Neural crest cell (in vitro differentiated cells): Measurements from ENCODE around the gene CCDC61. TPM values are rescaled to one million over a fixed set of nuclear protein-coding genes. Genes with fewer than 3 reads are reported as not detected.

Experiments
- DNase-seq: peaks from one replicate; pipeline ENCODE4 v3.0.0; 2021; ENCODE audit warnings: low read depth, mixed read lengths, low spot score
- H3K27ac Mint-ChIP-seq: one replicate; pipeline ENCODE4 v1.8.0; 2021; ENCODE audit warnings: mild to moderate bottlenecking, mixed read lengths; ENCODE audit not compliant: unreplicated experiment
- H3K27me3 Mint-ChIP-seq: 2 replicates; pipeline ENCODE4 v1.8.0; 2021; ENCODE audit warnings: low read depth, mild to moderate bottlenecking, mixed read lengths
- H3K36me3 Mint-ChIP-seq: 2 replicates; pipeline ENCODE4 v1.8.0; 2021; ENCODE audit warnings: low read depth, mild to moderate bottlenecking, mixed read lengths
- H3K4me1 Mint-ChIP-seq: 2 replicates; pipeline ENCODE4 v1.8.0; 2021; ENCODE audit warnings: mixed read lengths
- H3K4me3 Mint-ChIP-seq: one replicate; pipeline ENCODE4 v1.8.0; 2021; ENCODE audit warnings: mild to moderate bottlenecking, mixed read lengths
- H3K9me3 Mint-ChIP-seq: 2 replicates; pipeline ENCODE4 v1.8.0; 2021; ENCODE audit warnings: mixed read lengths
- CTCF ChIP-seq: fragments of 200-600 bp; sonication (generic); conservative IDR thresholded peaks from 2 replicates; pipeline ENCODE4 v1.5.0; 2021; ENCODE audit warnings: antibody characterized with exemption, mild to moderate bottlenecking
- total RNA-seq: library from RNA; stranded (reverse); gene quantifications from 2 replicates; pipeline ENCODE4 v1.2.1, GENCODE V29; 2021

The CCDC61 gene
- total RNA-seq, 1 donor from 2014 or later, result 18.1 TPM

DNA sequence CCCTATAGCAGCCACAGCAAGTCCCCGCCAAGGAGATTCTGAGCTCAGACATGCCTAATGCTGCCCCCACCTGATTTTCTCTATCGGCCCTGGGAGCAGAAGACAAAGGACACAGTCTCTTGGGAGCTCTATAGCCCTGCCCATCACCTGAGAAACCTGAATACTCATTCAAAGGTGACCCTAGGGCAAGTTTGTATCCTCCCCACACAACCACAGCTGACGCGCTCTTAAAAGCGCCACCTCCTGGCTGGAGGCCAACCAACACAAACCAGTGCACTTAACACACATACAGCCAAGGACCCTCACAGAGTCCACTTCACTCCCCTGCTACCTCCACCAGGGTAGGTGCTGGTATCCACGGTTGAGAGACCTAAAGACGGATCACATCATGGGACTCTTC is 54.3 kb downstream of the CCDC61 start:
- DNase-seq, result no peak
- Mint-ChIP-seq H3K27ac (no peak overlapping the region), H3K4me1 (no peaks in the 10 kb centered on the region), H3K9me3 (peaks cover 17% of the 10 kb centered on the region), H3K27me3 (peaks cover 72% of the 10 kb centered on the region), H3K4me3 (no peak overlapping the region), H3K36me3 (no peaks in the 10 kb centered on the region)
- TF ChIP-seq CTCF, result peak; percentile 19

DNA sequence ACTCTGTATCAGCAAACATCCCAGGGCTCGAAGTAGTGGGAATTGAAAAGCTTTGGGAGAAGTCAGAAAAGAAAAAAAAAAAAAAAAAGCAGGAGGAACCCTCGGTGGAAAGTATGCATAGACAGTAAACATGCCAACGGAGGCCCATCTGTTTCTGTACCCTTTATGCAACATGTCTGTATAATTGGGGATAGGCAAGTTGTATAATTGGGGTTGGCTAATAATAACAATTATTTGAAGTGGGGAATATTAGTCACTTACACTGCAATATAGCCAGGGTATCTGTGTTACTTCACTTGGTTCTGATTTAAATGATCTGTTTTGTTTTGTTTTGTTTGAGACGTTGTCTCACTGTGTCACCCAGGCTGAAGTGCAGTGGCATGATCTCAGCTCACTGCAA is 57.6 kb downstream of the CCDC61 start:
- no peak for DNase-seq
- peaks cover 57% of the 10 kb centered on the region for H3K27me3 Mint-ChIP-seq
- H3K27ac Mint-ChIP-seq, result no peak overlapping the region

GRCh38 chr19:46056536-46056935 is 61.3 kb downstream of the CCDC61 start:
- peaks cover 27% of the 10 kb centered on the region for H3K9me3 Mint-ChIP-seq
- DNase-seq, result no peak
- no peak for TF ChIP-seq CTCF
- peaks cover 8% of the 10 kb centered on the region for H3K4me1 Mint-ChIP-seq
- H3K4me3 Mint-ChIP-seq, result no peak overlapping the region
- peaks cover 7% of the 10 kb centered on the region for H3K36me3 Mint-ChIP-seq
- no peak overlapping the region for H3K27ac Mint-ChIP-seq
- peaks cover 37% of the 10 kb centered on the region for H3K27me3 Mint-ChIP-seq

More for the DNA sequence above, 57.6 kb downstream of the CCDC61 start:
- Mint-ChIP-seq H3K4me3 (no peak overlapping the region), H3K36me3 (no peaks in the 10 kb centered on the region), H3K4me1 (peaks cover 8% of the 10 kb centered on the region), H3K9me3 (peaks cover 13% of the 10 kb centered on the region)
- no peak for TF ChIP-seq CTCF

DNA sequence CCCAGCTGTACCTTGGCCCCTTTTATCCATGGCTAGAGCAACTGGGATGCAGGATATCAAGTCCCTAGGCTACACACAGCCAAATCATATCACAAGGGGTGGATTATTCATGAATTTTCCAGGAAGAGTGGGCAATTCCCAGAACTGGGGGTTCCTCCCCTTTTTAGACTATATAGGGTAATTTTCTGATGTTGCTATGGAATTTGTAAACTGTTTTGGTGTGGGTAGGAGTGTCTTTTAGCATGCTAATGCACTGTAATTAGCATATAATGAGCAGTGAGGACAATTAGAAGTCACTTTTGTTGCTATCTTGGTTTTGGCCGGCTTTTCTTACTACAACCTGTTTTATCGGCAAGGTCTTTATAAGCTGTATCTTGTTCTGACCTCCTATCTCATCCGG is 63.5 kb downstream of the CCDC61 start:
- H3K9me3 Mint-ChIP-seq, result peaks cover 32% of the 10 kb centered on the region
- peaks cover 24% of the 10 kb centered on the region for H3K27me3 Mint-ChIP-seq
- no peak for TF ChIP-seq CTCF
- H3K27ac Mint-ChIP-seq, result no peak overlapping the region
- peaks cover 11% of the 10 kb centered on the region for H3K36me3 Mint-ChIP-seq
- peaks cover 14% of the 10 kb centered on the region for H3K4me1 Mint-ChIP-seq
- no peak for DNase-seq
- no peak overlapping the region for H3K4me3 Mint-ChIP-seq

GRCh38 chr19:46060012-46060411 is 64.7 kb downstream of the CCDC61 start:
- Mint-ChIP-seq H3K27me3 (peaks cover 17% of the 10 kb centered on the region), H3K27ac (no peak overlapping the region), H3K9me3 (peaks cover 34% of the 10 kb centered on the region), H3K36me3 (peaks cover 16% of the 10 kb centered on the region), H3K4me3 (no peak overlapping the region), H3K4me1 (peaks cover 14% of the 10 kb centered on the region)
- no peak for DNase-seq
- TF ChIP-seq CTCF, result no peak

GRCh38 chr19:46063201-46063600 is 67.9 kb downstream of the CCDC61 start:
- Mint-ChIP-seq H3K27me3 (peaks cover 2% of the 10 kb centered on the region), H3K9me3 (peaks cover 30% of the 10 kb centered on the region)
- TF ChIP-seq CTCF, result no peak

More at GRCh38 chr19:46063201-46063600, 67.9 kb downstream of the CCDC61 start:
- H3K36me3 Mint-ChIP-seq, result peaks cover 16% of the 10 kb centered on the region
- peak overlapping the region; percentile 10 for H3K27ac Mint-ChIP-seq
- H3K4me1 Mint-ChIP-seq, result peaks cover 14% of the 10 kb centered on the region
- no peak for DNase-seq
- no peak overlapping the region for H3K4me3 Mint-ChIP-seq
